Coronary artery (tissue), 2 donors: ENCODE data around the gene DDB1.

ENCODE experiments used
- DNase-seq: peaks from one replicate; pipeline ENCODE4 v3.0.0-alpha.2; 2017; ENCODE audit warnings: low spot score
- H3K27ac ChIP-seq, 2 donors: fragments of 200-600 bp; sonication (generic); one replicate each; pipeline ENCODE4 v1.5.1; 2016 to 2019
- H3K4me3 ChIP-seq: fragments of 200-600 bp; sonication (generic); 2 replicates; pipeline ENCODE4 v1.5.1; 2016; ENCODE audit warnings: mild to moderate bottlenecking, moderate library complexity
- TF ChIP-seq, protein P1 (sequence below): fragments of 200-600 bp; sonication (generic); IDR thresholded peaks from one replicate; pipeline ENCODE4 v1.5.1; 2019; ENCODE audit warnings: antibody characterized with exemption

Gene DDB1

DNA sequence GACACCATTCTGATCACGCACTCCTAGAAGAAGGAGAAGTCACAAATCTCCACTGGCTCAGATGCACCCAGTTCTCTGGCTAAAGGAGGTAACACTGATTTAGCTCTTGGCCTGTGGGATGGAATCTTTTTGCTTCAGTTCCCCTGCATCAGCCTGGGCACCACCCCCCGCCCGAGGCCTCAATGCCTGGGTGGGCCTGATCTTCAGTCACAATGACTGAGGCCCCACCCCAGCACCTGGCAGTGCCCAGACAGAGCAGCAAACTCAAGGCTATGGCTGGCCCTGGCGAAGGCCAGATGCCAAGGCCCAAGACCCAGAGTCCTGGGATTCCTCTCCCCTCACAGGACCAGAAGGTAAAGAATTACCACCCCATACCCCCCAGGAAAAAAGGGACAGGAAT, 23.8 kb upstream of the DDB1 start:
- DNase-seq = no peak
- Histone ChIP-seq H3K4me3 (no peak overlapping the region), H3K27ac (no peak overlapping the region)
- TF ChIP-seq, protein P1, sequence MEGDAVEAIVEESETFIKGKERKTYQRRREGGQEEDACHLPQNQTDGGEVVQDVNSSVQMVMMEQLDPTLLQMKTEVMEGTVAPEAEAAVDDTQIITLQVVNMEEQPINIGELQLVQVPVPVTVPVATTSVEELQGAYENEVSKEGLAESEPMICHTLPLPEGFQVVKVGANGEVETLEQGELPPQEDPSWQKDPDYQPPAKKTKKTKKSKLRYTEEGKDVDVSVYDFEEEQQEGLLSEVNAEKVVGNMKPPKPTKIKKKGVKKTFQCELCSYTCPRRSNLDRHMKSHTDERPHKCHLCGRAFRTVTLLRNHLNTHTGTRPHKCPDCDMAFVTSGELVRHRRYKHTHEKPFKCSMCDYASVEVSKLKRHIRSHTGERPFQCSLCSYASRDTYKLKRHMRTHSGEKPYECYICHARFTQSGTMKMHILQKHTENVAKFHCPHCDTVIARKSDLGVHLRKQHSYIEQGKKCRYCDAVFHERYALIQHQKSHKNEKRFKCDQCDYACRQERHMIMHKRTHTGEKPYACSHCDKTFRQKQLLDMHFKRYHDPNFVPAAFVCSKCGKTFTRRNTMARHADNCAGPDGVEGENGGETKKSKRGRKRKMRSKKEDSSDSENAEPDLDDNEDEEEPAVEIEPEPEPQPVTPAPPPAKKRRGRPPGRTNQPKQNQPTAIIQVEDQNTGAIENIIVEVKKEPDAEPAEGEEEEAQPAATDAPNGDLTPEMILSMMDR = no peak

DNA sequence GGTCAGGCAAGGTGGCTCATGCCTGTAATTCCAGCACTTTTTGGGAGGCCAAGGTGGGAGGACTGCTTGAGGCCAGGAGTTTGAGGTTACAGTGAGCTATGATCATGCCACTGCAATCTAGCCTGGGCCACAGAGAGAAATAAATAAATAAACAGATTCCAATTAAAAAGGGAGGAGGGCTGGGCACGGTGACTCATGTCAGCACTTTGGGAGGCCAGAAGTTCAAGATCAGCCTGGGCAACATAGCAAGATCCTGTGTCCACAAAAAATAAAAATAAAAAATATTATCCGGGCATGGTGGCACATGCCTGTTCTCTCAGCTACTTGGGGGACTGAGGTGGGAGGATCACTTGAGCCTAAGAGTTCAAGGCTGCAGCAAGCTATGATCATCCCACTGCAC, 21.3 kb upstream of the DDB1 start:
- DNase-seq = no peak
- Histone ChIP-seq H3K27ac (no peak overlapping the region), H3K4me3 (no peak overlapping the region)
- TF ChIP-seq, protein P1 = no peak

DNA sequence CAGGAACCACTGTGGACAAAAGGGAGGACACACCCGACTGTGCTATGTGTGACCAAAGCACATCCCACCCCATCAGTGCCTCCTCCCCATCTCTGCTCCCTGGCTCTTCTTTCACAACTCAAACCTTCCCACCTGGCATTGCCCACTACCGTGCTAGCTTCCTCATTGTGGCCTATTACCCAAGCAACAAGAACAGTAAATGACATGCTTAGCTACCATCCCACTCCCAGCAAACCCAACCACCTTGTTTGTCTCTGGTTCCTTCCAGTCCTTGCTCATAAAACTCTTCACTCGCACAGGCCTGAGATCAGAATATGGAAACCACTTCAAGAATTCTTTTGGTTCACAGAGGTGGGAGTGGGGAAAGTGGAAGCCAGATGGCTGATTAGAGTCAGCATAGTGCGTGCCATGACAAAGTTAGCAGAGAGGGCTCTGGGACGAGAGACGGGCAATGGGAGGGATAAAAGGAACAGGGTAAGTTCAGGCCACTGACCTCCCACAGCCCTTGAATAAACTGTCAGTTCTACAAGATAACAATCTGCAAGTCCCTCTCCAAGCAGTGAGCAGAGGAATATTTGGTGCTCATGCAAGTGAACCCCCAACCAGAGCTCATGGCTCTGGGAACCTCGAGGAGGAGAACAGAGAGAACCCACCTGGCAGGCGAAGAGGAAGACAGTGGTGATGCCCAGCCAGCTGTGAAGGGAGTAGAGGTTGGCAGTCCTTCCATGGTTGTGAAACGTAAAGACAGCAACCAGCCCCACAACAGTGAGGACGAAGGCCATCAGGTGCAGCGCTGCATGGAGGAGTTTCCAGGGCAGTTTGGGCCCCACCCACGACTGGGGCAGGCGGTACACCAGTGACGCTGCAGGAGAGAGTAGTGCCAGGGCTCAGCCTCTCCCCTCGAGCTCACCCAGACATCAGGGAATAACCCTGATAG, 20.5 kb upstream of the DDB1 start:
- TF ChIP-seq, protein P1 = no peak
- DNase-seq = no peak
- H3K4me3 ChIP-seq = no peak overlapping the region
- H3K27ac ChIP-seq = no peak overlapping the region

DNA sequence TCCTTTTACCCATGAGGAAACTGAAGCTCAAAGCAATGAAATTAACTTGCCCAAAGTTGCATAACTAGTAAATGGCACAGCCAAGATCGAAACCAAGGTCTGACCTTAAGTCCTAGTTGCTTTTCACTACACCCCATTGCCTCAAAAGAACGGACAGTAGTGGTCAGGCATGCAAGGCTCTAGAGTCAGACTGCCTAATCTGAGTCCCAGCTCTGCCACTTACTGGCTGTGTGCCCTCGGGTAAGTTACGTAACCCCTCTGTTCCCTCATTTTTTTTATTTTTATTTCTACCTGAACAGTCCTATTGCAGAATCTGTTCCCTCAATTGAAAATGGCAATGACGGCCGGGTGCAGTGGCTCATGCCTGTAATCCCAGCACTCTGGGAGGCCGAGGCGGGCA, 19.1 kb upstream of the DDB1 start:
- DNase-seq = no peak
- TF ChIP-seq, protein P1 = no peak
- Histone ChIP-seq H3K27ac (no peak overlapping the region), H3K4me3 (no peak overlapping the region)

DNA sequence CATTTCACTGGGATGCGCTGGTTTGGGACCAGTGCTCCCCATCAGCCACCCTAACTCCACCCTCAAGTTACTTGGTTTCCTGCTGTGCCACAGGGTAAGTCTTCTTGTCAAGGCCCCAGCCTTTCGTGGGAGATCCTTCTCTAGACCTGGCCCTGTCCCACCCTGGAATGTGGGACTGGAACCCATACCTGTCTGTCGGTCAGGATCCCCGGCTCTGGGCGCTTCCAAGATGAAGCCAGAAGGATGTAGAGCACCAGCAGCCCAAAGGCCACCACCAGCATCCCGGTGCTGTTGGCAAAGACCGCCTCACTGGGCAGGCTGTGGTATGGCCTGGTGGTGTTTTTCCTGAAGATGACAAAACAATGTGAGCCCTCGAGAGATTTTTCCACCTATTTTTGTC, 17.9 kb upstream of the DDB1 start:
- Histone ChIP-seq H3K27ac (no peak overlapping the region), H3K4me3 (no peak overlapping the region)
- TF ChIP-seq, protein P1 = no peak
- DNase-seq = no peak

DNA sequence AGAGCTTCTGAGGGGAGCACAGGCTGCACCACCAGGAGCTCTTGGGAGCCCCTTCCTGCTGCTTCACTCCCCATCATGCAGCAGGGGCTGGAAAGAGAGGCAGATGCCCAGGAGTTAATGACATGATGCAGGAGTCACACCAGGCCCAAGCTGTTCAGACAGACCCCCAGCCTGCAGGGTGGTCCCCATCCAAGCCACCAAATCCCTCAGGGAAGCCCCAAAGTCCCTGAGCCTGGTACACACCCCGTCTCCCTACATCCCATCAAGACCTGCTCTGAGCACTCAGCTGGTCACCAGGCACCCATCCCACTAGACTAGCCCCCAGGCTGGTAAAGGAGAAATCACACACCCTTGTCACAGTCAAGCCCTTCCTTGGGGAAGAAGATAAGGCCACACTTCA, 17.4 kb upstream of the DDB1 start:
- Histone ChIP-seq H3K27ac (no peak overlapping the region), H3K4me3 (no peak overlapping the region)
- no peak for DNase-seq
- TF ChIP-seq, protein P1 = no peak

DNA sequence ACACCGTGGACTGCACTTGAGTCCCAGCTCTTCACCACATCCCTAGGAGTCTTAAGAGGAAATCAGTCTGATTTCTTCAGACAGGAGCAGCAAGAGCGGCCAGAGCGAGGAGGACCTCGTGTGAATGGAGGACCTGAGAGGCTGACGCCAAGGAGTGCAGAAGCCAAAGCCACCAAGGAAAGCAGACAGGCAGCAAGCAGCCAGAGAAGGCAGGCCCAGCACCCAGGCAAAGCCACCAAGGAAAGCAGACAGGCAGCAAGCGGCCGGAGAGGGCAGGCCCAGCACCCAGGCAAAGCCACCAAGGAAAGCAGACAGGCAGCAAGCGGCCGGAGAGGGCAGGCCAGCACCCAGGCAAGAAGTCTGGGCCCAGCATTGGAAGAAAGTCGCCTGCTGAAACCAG, 17.0 kb upstream of the DDB1 start:
- no peak for DNase-seq
- Histone ChIP-seq H3K27ac (no peak overlapping the region), H3K4me3 (no peak overlapping the region)
- TF ChIP-seq, protein P1 = no peak
